IPS-20b (cell line): Measurements from ENCODE around the gene DUS4L.

Experiments used
- H3K27ac ChIP-seq: one replicate; pipeline ENCODE4 v1.5.1; 2013; ENCODE audit warnings: low read length
- H3K27me3 ChIP-seq: 2 replicates; pipeline ENCODE4 v1.6.1; 2013; ENCODE audit warnings: mild to moderate bottlenecking, low read length, inconsistent platforms; ENCODE audit not compliant: insufficient read depth
- H3K36me3 ChIP-seq: 2 replicates; pipeline ENCODE4 v1.6.1; 2013; ENCODE audit warnings: low read depth, mild to moderate bottlenecking, inconsistent platforms, low read length, moderate library complexity; ENCODE audit not compliant: insufficient read depth
- H3K4me1 ChIP-seq: 2 replicates; pipeline ENCODE4 v1.6.1; 2013; ENCODE audit warnings: mild to moderate bottlenecking, control low read depth, inconsistent platforms, low read length, moderate library complexity; ENCODE audit not compliant: insufficient read depth
- H3K4me3 ChIP-seq: 2 replicates; pipeline ENCODE4 v1.5.1; 2013; ENCODE audit warnings: mild to moderate bottlenecking, low read length, inconsistent platforms
- H3K9ac ChIP-seq: 2 replicates; pipeline ENCODE4 v1.6.1; 2013; ENCODE audit warnings: low read depth, mild to moderate bottlenecking, inconsistent platforms, low read length, moderate library complexity
- H3K9me3 ChIP-seq: 2 replicates; pipeline ENCODE4 v1.6.1; 2013; ENCODE audit warnings: mild to moderate bottlenecking, low read depth, low read length, inconsistent platforms; ENCODE audit not compliant: insufficient read depth

The DUS4L gene

GRCh38 chr7:107581387-107582013 lies 17.7 kb downstream of the DUS4L start:
- Histone ChIP-seq H3K27ac (no peak overlapping the region), H3K27me3 (no peaks in the 10 kb centered on the region), H3K36me3 (peaks cover 13% of the 10 kb centered on the region), H3K9me3 (no peaks in the 10 kb centered on the region), H3K9ac (no peak overlapping the region), H3K4me1 (peaks cover 2% of the 10 kb centered on the region; the same call in 1 of the 2 replicates), H3K4me3 (peak overlapping the region; percentile 94)

- H3K4me1 ChIP-seq: peaks cover 2% of the 10 kb centered on the region; the same call in 1 of the 2 replicates
- no peak overlapping the region for H3K9ac ChIP-seq
- H3K4me3 ChIP-seq: no peak overlapping the region
- no peaks in the 10 kb centered on the region for H3K27me3 ChIP-seq
- H3K9me3 ChIP-seq: no peaks in the 10 kb centered on the region
- H3K36me3 ChIP-seq: no peaks in the 10 kb centered on the region
- no peak overlapping the region for H3K27ac ChIP-seq
These were observed 19.1 kb downstream of the DUS4L start for GRCh38 chr7:107582875-107583274.

GRCh38 chr7:107584716-107585115 lies 20.9 kb downstream of the DUS4L start:
- Histone ChIP-seq H3K27ac (no peak overlapping the region), H3K27me3 (no peaks in the 10 kb centered on the region), H3K4me3 (no peak overlapping the region), H3K36me3 (no peaks in the 10 kb centered on the region), H3K9me3 (no peaks in the 10 kb centered on the region), H3K9ac (no peak overlapping the region), H3K4me1 (peaks cover 2% of the 10 kb centered on the region; the same call in 1 of the 2 replicates)

- Histone ChIP-seq H3K9ac (no peak overlapping the region), H3K4me1 (no peaks in the 10 kb centered on the region), H3K4me3 (no peak overlapping the region), H3K27ac (no peak overlapping the region), H3K9me3 (no peaks in the 10 kb centered on the region), H3K36me3 (no peaks in the 10 kb centered on the region), H3K27me3 (no peaks in the 10 kb centered on the region)
These were observed 24.9 kb downstream of the DUS4L start for GRCh38 chr7:107588529-107589130.

- Histone ChIP-seq H3K36me3 (no peaks in the 10 kb centered on the region), H3K4me1 (no peaks in the 10 kb centered on the region), H3K9ac (no peak overlapping the region), H3K27ac (no peak overlapping the region), H3K9me3 (no peaks in the 10 kb centered on the region), H3K27me3 (no peaks in the 10 kb centered on the region), H3K4me3 (no peak overlapping the region)
These were observed 27.6 kb downstream of the DUS4L start for GRCh38 chr7:107591421-107591820.

GRCh38 chr7:107592361-107593024 lies 28.7 kb downstream of the DUS4L start:
- H3K4me3 ChIP-seq: no peak overlapping the region
- H3K9me3 ChIP-seq: no peaks in the 10 kb centered on the region
- no peak overlapping the region for H3K27ac ChIP-seq
- H3K27me3 ChIP-seq: no peaks in the 10 kb centered on the region
- H3K36me3 ChIP-seq: no peaks in the 10 kb centered on the region
- H3K4me1 ChIP-seq: no peaks in the 10 kb centered on the region
- H3K9ac ChIP-seq: no peak overlapping the region

- H3K4me3 ChIP-seq: no peak overlapping the region
- no peaks in the 10 kb centered on the region for H3K9me3 ChIP-seq
- no peaks in the 10 kb centered on the region for H3K36me3 ChIP-seq
- no peak overlapping the region for H3K9ac ChIP-seq
- no peak overlapping the region for H3K27ac ChIP-seq
- no peaks in the 10 kb centered on the region for H3K4me1 ChIP-seq
- H3K27me3 ChIP-seq: no peaks in the 10 kb centered on the region
These were observed 29.2 kb downstream of the DUS4L start for GRCh38 chr7:107593025-107593410.

GRCh38 chr7:107594961-107595737 lies 31.4 kb downstream of the DUS4L start:
- Histone ChIP-seq H3K9me3 (no peaks in the 10 kb centered on the region), H3K36me3 (no peaks in the 10 kb centered on the region), H3K4me3 (no peak overlapping the region), H3K27ac (no peak overlapping the region), H3K9ac (no peak overlapping the region), H3K4me1 (no peaks in the 10 kb centered on the region), H3K27me3 (no peaks in the 10 kb centered on the region)

- no peaks in the 10 kb centered on the region for H3K27me3 ChIP-seq
- H3K4me1 ChIP-seq: no peaks in the 10 kb centered on the region
- no peak overlapping the region for H3K27ac ChIP-seq
- H3K9ac ChIP-seq: no peak overlapping the region
- no peaks in the 10 kb centered on the region for H3K9me3 ChIP-seq
- H3K36me3 ChIP-seq: peaks cover 6% of the 10 kb centered on the region; the same call in 1 of the 2 replicates
- H3K4me3 ChIP-seq: no peak overlapping the region
These were observed 33.3 kb downstream of the DUS4L start for GRCh38 chr7:107596881-107597581.

GRCh38 chr7:107597582-107597916 lies 33.8 kb downstream of the DUS4L start:
- no peak overlapping the region for H3K9ac ChIP-seq
- no peak overlapping the region for H3K27ac ChIP-seq
- no peaks in the 10 kb centered on the region for H3K27me3 ChIP-seq
- no peaks in the 10 kb centered on the region for H3K4me1 ChIP-seq
- H3K36me3 ChIP-seq: peaks cover 6% of the 10 kb centered on the region; the same call in 1 of the 2 replicates
- H3K4me3 ChIP-seq: no peak overlapping the region
- H3K9me3 ChIP-seq: no peaks in the 10 kb centered on the region

GRCh38 chr7:107597953-107598352 lies 34.2 kb downstream of the DUS4L start:
- Histone ChIP-seq H3K9me3 (no peaks in the 10 kb centered on the region), H3K4me3 (no peak overlapping the region), H3K9ac (no peak overlapping the region), H3K4me1 (no peaks in the 10 kb centered on the region), H3K36me3 (peaks cover 6% of the 10 kb centered on the region; the same call in 1 of the 2 replicates), H3K27me3 (no peaks in the 10 kb centered on the region), H3K27ac (no peak overlapping the region)
